ENCODE data around the gene RIF1.

Gene RIF1, protein sequence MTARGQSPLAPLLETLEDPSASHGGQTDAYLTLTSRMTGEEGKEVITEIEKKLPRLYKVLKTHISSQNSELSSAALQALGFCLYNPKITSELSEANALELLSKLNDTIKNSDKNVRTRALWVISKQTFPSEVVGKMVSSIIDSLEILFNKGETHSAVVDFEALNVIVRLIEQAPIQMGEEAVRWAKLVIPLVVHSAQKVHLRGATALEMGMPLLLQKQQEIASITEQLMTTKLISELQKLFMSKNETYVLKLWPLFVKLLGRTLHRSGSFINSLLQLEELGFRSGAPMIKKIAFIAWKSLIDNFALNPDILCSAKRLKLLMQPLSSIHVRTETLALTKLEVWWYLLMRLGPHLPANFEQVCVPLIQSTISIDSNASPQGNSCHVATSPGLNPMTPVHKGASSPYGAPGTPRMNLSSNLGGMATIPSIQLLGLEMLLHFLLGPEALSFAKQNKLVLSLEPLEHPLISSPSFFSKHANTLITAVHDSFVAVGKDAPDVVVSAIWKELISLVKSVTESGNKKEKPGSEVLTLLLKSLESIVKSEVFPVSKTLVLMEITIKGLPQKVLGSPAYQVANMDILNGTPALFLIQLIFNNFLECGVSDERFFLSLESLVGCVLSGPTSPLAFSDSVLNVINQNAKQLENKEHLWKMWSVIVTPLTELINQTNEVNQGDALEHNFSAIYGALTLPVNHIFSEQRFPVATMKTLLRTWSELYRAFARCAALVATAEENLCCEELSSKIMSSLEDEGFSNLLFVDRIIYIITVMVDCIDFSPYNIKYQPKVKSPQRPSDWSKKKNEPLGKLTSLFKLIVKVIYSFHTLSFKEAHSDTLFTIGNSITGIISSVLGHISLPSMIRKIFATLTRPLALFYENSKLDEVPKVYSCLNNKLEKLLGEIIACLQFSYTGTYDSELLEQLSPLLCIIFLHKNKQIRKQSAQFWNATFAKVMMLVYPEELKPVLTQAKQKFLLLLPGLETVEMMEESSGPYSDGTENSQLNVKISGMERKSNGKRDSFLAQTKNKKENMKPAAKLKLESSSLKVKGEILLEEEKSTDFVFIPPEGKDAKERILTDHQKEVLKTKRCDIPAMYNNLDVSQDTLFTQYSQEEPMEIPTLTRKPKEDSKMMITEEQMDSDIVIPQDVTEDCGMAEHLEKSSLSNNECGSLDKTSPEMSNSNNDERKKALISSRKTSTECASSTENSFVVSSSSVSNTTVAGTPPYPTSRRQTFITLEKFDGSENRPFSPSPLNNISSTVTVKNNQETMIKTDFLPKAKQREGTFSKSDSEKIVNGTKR (N-terminal part only)

DNA sequence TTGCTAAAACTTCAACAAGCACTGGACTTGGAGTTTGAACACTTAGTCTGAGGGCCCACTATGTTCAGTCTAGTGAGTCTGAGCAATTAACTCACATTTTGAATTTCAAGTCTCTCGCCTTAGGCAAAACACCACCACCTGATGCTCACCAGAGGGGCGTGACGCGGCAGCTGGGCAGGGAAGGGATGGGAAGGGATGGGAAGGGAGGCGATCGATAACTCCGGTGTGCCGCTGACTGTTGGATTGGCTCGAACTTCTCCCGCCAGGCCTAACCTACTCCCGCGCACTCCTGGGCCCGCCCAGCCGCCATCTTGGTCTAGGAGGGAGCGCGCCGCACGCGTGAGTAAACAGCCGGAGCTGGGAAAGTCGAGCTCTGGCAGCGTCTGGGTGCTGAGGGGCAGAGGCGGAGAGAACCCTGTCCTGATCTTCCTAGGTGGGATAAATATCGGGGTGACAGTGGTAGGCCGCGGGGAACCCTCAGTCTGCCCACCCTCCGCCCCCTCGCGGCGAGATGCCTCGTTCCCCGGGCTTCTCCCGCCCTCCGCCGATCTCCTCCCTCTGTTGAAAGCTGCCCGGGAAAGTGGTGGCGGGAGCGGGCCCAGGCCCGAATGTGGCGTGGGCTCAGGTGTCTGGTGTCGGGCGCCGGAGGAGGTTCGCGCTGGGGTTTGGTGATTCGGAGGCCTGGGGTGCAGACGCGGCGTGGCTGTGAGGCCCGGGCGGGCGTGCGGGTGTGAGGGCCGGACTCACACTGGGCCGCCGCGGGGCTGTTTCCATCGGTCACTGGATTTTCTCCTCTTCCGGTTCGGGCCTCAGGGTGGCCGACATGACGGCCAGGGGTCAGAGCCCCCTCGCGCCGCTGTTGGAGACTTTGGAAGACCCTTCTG is at the start of gene RIF1:
Gene RIF1 (plus strand): TSS at position 302 of the 884 bp plus-strand sequence. CDS start 522 bp downstream, at position 824.
- no peaks in the 10 kb centered on the region for H3K9me3 ChIP-seq (ENCODE audit: control insufficient read depth, insufficient read depth, low read length)

DNA sequence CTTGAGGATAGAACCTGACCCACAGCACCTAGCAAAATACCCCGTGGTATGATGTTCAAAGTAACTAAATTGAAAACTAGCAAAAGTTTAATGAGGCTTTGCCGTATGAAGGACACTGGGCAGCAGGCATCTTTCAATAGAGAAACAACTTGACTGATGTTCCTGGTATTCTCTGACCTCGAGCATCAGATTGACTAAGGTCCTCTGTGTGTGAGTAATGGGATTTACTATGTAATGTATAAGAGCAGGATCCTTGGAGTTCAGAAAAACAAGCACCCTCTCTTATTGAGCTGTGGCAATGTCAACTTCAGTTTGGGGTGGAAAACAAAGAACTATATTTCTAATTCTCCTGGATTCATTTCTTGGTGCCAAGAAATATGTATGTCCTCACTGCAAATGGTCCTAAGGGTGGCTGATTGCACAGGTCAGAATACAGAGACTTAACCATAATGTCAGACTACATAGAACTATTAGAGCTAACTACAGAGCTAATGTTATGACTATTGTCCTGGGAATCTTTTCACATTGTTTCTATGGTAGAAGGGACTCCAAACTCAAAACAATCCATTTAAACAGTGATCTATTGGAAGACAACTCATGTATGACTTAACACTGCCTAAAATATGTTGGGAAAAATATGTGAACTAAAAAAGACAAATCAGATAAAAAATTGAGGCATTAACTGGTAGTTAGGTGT is 47.9 kb upstream of the RIF1 start:
- no peaks in the 10 kb centered on the region for H3K79me2 ChIP-seq (ENCODE audit: control insufficient read depth, low read length)
- no peak overlapping the region for H3K27ac ChIP-seq (ENCODE audit: low read depth, low read length)
- TF ChIP-seq, protein P1, sequence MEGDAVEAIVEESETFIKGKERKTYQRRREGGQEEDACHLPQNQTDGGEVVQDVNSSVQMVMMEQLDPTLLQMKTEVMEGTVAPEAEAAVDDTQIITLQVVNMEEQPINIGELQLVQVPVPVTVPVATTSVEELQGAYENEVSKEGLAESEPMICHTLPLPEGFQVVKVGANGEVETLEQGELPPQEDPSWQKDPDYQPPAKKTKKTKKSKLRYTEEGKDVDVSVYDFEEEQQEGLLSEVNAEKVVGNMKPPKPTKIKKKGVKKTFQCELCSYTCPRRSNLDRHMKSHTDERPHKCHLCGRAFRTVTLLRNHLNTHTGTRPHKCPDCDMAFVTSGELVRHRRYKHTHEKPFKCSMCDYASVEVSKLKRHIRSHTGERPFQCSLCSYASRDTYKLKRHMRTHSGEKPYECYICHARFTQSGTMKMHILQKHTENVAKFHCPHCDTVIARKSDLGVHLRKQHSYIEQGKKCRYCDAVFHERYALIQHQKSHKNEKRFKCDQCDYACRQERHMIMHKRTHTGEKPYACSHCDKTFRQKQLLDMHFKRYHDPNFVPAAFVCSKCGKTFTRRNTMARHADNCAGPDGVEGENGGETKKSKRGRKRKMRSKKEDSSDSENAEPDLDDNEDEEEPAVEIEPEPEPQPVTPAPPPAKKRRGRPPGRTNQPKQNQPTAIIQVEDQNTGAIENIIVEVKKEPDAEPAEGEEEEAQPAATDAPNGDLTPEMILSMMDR (IDR thresholded peaks at IDR 0.05; ENCODE audit: low read depth, low read length, poor library complexity, severe bottlenecking), result no peak
- no peak for TF ChIP-seq EZH2phosphoT487 (IDR thresholded peaks at IDR 0.05; ENCODE audit: borderline replicate concordance, low read length)
- H3K4me1 ChIP-seq (ENCODE audit: control insufficient read depth, low read length), result no peaks in the 10 kb centered on the region
- no peaks in the 10 kb centered on the region for H4K20me1 ChIP-seq (ENCODE audit: control insufficient read depth, insufficient read depth, low read depth, low read length)
- H3K4me3 ChIP-seq (ENCODE audit: low read length), result no peak overlapping the region
- H3K27me3 ChIP-seq (ENCODE audit: control insufficient read depth, low read length), result peaks cover 14% of the 10 kb centered on the region; the same call in 1 of the 2 replicates
- H3K9me2 ChIP-seq (replicated peaks; ENCODE audit: control insufficient read depth, low read length), result no peaks in the 10 kb centered on the region
- no peaks in the 10 kb centered on the region for H3K36me3 ChIP-seq (ENCODE audit: control insufficient read depth, low read length)
- no peaks in the 10 kb centered on the region for H3F3A ChIP-seq (ENCODE audit: control insufficient read depth, insufficient read depth)
- no peak overlapping the region for H3K4me2 ChIP-seq (ENCODE audit: low read length)
- no peaks in the 10 kb centered on the region for H3K9me3 ChIP-seq (ENCODE audit: control insufficient read depth, insufficient read depth, low read length)

More for the DNA sequence above, at the start of gene RIF1:
- peak within 1 kb of the TSS; percentile 96 for H3K4me3 ChIP-seq (ENCODE audit: low read length)
- H3K9me2 ChIP-seq (replicated peaks; ENCODE audit: control insufficient read depth, low read length), result no peaks in the 10 kb centered on the region
- peak within 1 kb of the TSS; percentile 71 for H3K27ac ChIP-seq (ENCODE audit: low read depth, low read length)
- TF ChIP-seq EZH2phosphoT487 (IDR thresholded peaks at IDR 0.05; ENCODE audit: borderline replicate concordance, low read length), result no peak
- TF ChIP-seq, protein P1 (IDR thresholded peaks at IDR 0.05; ENCODE audit: low read depth, low read length, poor library complexity, severe bottlenecking), result peak; percentile 70
- H3K36me3 ChIP-seq (ENCODE audit: control insufficient read depth, low read length), result peaks cover 44% of the 10 kb centered on the region
- H3K27me3 ChIP-seq (ENCODE audit: control insufficient read depth, low read length), result no peaks in the 10 kb centered on the region
- no peaks in the 10 kb centered on the region for H3F3A ChIP-seq (ENCODE audit: control insufficient read depth, insufficient read depth)
- H3K4me1 ChIP-seq (ENCODE audit: control insufficient read depth, low read length), result peaks cover 21% of the 10 kb centered on the region
- H3K4me2 ChIP-seq (ENCODE audit: low read length), result peak within 1 kb of the TSS; percentile 55
- H4K20me1 ChIP-seq (ENCODE audit: control insufficient read depth, insufficient read depth, low read depth, low read length), result 0 out of 2 replicates have a peak, but pooled peaks cover 3% of the 10 kb centered on the region
- H3K79me2 ChIP-seq (ENCODE audit: control insufficient read depth, low read length), result peaks cover 55% of the 10 kb centered on the region
